GM12865 (cell line): ENCODE results near the gene CEACAM5.
A peak's percentile ranks its signal among the peaks of the same experiment; 100 is the strongest.
"Not testable (repeated sequence)": the region's sequence is repeated elsewhere in the genome, so short reads cannot be mapped to it uniquely, and the experiment has no call there.

Source experiments
- DNase-seq: peaks from one replicate; pipeline ENCODE4 v3.0.0; 2010; ENCODE audit warnings: low read depth
- H3K4me3 ChIP-seq: 2 replicates; pipeline ENCODE4 v1.5.1; 2011; ENCODE audit warnings: mild to moderate bottlenecking, low read depth, low read length, control low read depth
- CTCF ChIP-seq: IDR thresholded peaks from 2 replicates; pipeline ENCODE4 v1.5.1; 2011; ENCODE audit warnings: low read length, control low read depth, low read depth, inconsistent platforms; ENCODE audit not compliant: insufficient read depth; ENCODE audit errors: missing control alignments

CEACAM5 gene

GRCh38 chr19:41753159-41753558 lies 44.7 kb downstream of the CEACAM5 start:
- H3K4me3 ChIP-seq = no peak overlapping the region
- peak; percentile 61 for DNase-seq
- peak; percentile 84 for TF ChIP-seq CTCF

- DNase-seq = peak; percentile 56
- no peak overlapping the region for H3K4me3 ChIP-seq
- TF ChIP-seq CTCF = peak; percentile 77
Observed at GRCh38 chr19:41753936-41754529, 45.6 kb downstream of the CEACAM5 start.

- DNase-seq = no peak
- TF ChIP-seq CTCF = no peak
- no peak within 1 kb of the TSS for H3K4me3 ChIP-seq
Observed at GRCh38 chr19:41755328-41755913, 47.0 kb downstream of the CEACAM5 start, which contains the start of gene CEACAM6. Gene CEACAM6, plus strand, starts transcription at chr19:41755530. Its CDS starts 109 bp downstream, at chr19:41755639.

GRCh38 chr19:41758846-41759245 lies 50.4 kb downstream of the CEACAM5 start:
- no peak overlapping the region for H3K4me3 ChIP-seq
- TF ChIP-seq CTCF = no peak
- no peak for DNase-seq

- TF ChIP-seq CTCF = no peak
Observed at GRCh38 chr19:41767115-41767514, 58.7 kb downstream of the CEACAM5 start.

GRCh38 chr19:41768105-41768504 lies 59.7 kb downstream of the CEACAM5 start:
- not testable (repeated sequence) for DNase-seq, H3K4me3 ChIP-seq

More at GRCh38 chr19:41767115-41767514, 58.7 kb downstream of the CEACAM5 start:
- H3K4me3 ChIP-seq = no peak overlapping the region
- DNase-seq = no peak

- no peak overlapping the region for H3K4me3 ChIP-seq
- no peak for DNase-seq
- no peak for TF ChIP-seq CTCF
Observed at GRCh38 chr19:41769608-41770007, 61.2 kb downstream of the CEACAM5 start.
